Peyer's patch (tissue), 4 donors: ENCODE data around the gene GALNT9.

Source experiments
- POLR2A ChIP-seq, 2 donors: fragments of 450-650 bp; IDR thresholded peaks; one replicate each; pipeline ENCODE4 v1.5.1; 2017; ENCODE audit warnings: antibody characterized with exemption in 2 of 2, mild to moderate bottlenecking in 2 of 2, moderate library complexity in 2 of 2
- TF ChIP-seq, protein P1 (sequence below), 6 experiments: fragments of 450-650 bp in 4 of 6; fragments of 200-600 bp in 2 of 6; sonication (generic) in 1 of 6; IDR thresholded peaks; one replicate each; pipeline ENCODE4 v1.5.1; 2017 to 2019; ENCODE audit warnings: antibody characterized with exemption in 6 of 6, mild to moderate bottlenecking in 3 of 6, moderate library complexity in 1 of 6

DNA sequence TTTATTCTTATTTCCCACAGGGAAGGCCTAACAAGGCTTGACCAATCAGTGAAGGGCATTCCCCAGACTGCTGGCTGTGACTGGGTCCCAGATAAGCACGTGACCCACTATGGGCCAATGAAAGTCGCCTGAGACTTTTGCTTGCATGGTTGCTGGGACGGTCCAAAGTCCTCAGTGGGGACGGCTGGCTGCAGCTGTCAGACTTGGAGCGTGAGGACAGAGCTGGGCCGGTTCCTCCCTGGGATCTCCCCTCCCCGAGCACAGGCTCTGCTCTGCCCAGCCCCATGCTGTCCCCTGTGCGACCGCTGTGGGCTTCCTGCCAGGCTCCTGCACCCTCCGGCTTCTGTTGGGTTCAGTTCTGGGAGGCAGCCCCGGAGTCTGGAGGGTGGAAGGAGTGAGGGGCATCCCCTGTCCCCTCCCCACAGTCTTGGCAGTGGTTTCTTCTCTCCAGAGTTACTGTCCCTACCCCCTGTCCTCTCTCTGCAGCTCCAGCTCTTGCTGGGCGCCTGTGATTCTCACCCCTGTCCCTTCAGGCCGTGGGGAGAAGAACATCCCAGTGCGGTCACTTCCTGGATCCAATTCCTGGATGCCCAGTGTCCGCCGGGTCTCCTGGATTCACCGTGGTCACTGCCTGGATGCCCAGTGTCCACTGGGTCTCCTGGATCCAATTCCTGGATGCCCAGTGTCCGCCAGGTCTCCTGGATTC, 50.1 kb downstream of the GALNT9 start:
- TF ChIP-seq, protein P1, sequence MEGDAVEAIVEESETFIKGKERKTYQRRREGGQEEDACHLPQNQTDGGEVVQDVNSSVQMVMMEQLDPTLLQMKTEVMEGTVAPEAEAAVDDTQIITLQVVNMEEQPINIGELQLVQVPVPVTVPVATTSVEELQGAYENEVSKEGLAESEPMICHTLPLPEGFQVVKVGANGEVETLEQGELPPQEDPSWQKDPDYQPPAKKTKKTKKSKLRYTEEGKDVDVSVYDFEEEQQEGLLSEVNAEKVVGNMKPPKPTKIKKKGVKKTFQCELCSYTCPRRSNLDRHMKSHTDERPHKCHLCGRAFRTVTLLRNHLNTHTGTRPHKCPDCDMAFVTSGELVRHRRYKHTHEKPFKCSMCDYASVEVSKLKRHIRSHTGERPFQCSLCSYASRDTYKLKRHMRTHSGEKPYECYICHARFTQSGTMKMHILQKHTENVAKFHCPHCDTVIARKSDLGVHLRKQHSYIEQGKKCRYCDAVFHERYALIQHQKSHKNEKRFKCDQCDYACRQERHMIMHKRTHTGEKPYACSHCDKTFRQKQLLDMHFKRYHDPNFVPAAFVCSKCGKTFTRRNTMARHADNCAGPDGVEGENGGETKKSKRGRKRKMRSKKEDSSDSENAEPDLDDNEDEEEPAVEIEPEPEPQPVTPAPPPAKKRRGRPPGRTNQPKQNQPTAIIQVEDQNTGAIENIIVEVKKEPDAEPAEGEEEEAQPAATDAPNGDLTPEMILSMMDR (IDR thresholded peaks at IDR 0.05): no peak
- TF ChIP-seq POLR2A (IDR thresholded peaks at IDR 0.05): no peak
